Mucosa of descending colon (tissue), 3 donors: ENCODE data around the gene ELMO1. TPM values are rescaled to one million over a fixed set of nuclear protein-coding genes. Genes with fewer than 3 reads are reported as not detected.

Source experiments
- ATAC-seq: fragments of 200-7000 bp; cut with Tn5 transposase; one replicate; pipeline ENCODE4 v1.9.1; 2020; ENCODE audit warnings: mild to moderate bottlenecking, moderate library complexity
- DNase-seq, 3 donors: peaks; one replicate each; pipeline ENCODE4 v3.0.0-alpha.2; 2020
- H3K36me3 ChIP-seq: fragments of 200-600 bp; one replicate; pipeline ENCODE4 v1.8.0; 2021; ENCODE audit warnings: low read depth, mild to moderate bottlenecking
- H3K4me1 ChIP-seq: fragments of 200-600 bp; one replicate; pipeline ENCODE4 v1.8.0; 2021; ENCODE audit warnings: low read depth, mild to moderate bottlenecking
- H3K4me3 ChIP-seq: fragments of 200-600 bp; one replicate; pipeline ENCODE4 v1.8.0; 2021; ENCODE audit warnings: mild to moderate bottlenecking
- H3K9me3 ChIP-seq: fragments of 200-600 bp; one replicate; pipeline ENCODE4 v1.8.0; 2021; ENCODE audit warnings: mild to moderate bottlenecking
- CTCF ChIP-seq: fragments of 200-600 bp; IDR thresholded peaks from one replicate; pipeline ENCODE4 v1.8.0; 2022; ENCODE audit warnings: antibody characterized with exemption, mild to moderate bottlenecking
- intact Hi-C, 2 donors: fragments of 100-400 bp; cut with DNase I in 1 of 2; cut with micrococcal nuclease in 1 of 2; formaldehyde crosslinking; loops; one replicate each; pipeline versions ENCODE4 v1.11.0 to v1.11.1; 2022; cut with DNase I, micrococcal nuclease
- total RNA-seq, 3 donors: library from RNA; stranded (reverse); fragmentation: NEBNext Ultra II Directional in 2 of 3; extraction: Animal tissue kit (Norgen Biotek cat#: 25700) in 2 of 3; gene quantifications; one replicate each; pipeline versions ENCODE4 v1.2.1 to v1.2.4, GENCODE V29; 2021 to 2023
- donor health status: DM: no; HTN: no; CAD: no; lungs with moderate emphysema.
- donor health status: DM: no; HTN: no; CAD: no.
- donor health status: DM: no; HTN: yes; CAD: no.

ELMO1 gene
- total RNA-seq, 3 donors from 2014 or later: 9.7 to 27.2 (median 18.2) TPM

- DNase-seq (no peak), ATAC-seq (no peak)
- TF ChIP-seq CTCF: no peak
- H3K36me3 ChIP-seq: no peaks in the 10 kb centered on the region
- intact Hi-C loops: no loop called here
- no peak overlapping the region for H3K4me3 ChIP-seq
- H3K9me3 ChIP-seq: no peaks in the 10 kb centered on the region
- peaks cover 3% of the 10 kb centered on the region for H3K4me1 ChIP-seq
Observed at GRCh38 chr7:37390114-37390513, 58.5 kb downstream of the ELMO1 start.

GRCh38 chr7:37388811-37389210, 59.9 kb downstream of the ELMO1 start:
- no peak for TF ChIP-seq CTCF
- intact Hi-C loops: no loop called here
- ATAC-seq (no peak), DNase-seq (no peak)
- Histone ChIP-seq H3K36me3 (no peaks in the 10 kb centered on the region), H3K4me3 (no peak overlapping the region), H3K4me1 (peaks cover 3% of the 10 kb centered on the region), H3K9me3 (no peaks in the 10 kb centered on the region)

GRCh38 chr7:37385787-37386186, 62.9 kb downstream of the ELMO1 start:
- intact Hi-C loops: no loop called here
- no peaks in the 10 kb centered on the region for H3K36me3 ChIP-seq
- peak; percentile 25 for ATAC-seq
- no peak for DNase-seq
- no peak overlapping the region for H3K4me3 ChIP-seq
- H3K9me3 ChIP-seq: no peaks in the 10 kb centered on the region
- no peak for TF ChIP-seq CTCF
- H3K4me1 ChIP-seq: no peaks in the 10 kb centered on the region

- Histone ChIP-seq H3K9me3 (no peaks in the 10 kb centered on the region), H3K4me1 (no peaks in the 10 kb centered on the region), H3K36me3 (no peaks in the 10 kb centered on the region), H3K4me3 (no peak overlapping the region)
- no peak for DNase-seq
- no peak for ATAC-seq
- intact Hi-C loops: no loop called here
- TF ChIP-seq CTCF: no peak
Observed at GRCh38 chr7:37382546-37383088, 66.0 kb downstream of the ELMO1 start.

GRCh38 chr7:37380831-37381230, 67.8 kb downstream of the ELMO1 start:
- Histone ChIP-seq H3K9me3 (peaks cover 10% of the 10 kb centered on the region), H3K4me3 (no peak overlapping the region), H3K36me3 (no peaks in the 10 kb centered on the region), H3K4me1 (no peaks in the 10 kb centered on the region)
- TF ChIP-seq CTCF: no peak
- intact Hi-C loops: no loop called here
- DNase-seq (no peak), ATAC-seq (no peak)
